ENCODE measurements around the gene MDN1. TPM values are rescaled to one million over a fixed set of nuclear protein-coding genes. Genes with fewer than 3 reads are reported as not detected.

The MDN1 gene
- polyA plus RNA-seq, 1 of the 3 experiments (the other 2 are of a cell fraction) = 8.5 TPM

DNA sequence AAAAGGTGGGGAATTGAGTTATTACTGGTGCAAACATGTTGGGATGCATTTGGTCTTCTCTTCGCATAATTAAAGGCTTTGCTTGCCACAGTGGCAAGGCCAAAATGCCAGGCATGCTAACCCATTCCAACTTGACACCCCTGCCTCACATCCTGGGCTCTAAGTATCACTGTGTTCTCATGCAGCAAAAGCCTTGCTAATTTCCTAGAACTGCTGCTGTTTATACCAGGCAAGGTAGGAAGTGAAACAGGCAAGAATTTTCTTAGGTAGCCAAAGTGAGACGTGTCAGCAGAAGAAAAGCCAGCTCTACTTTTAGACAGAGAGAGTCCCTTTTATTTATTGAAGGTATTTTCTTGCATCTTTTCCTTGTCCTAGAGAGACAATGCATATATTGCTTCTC lies 222.2 kb downstream of the MDN1 start:
- Histone ChIP-seq H3K27ac (ENCODE audit: low read depth in 2 of 2, low read length in 1 of 2) (no peak overlapping the region), H3K4me3 (ENCODE audit: low read depth in 2 of 2, low read length in 1 of 2) (no peak overlapping the region), H3K4me1 (ENCODE audit: control insufficient read depth in 1 of 2, insufficient read depth in 2 of 2, low read depth in 1 of 2, low read length in 1 of 2) (no peaks in the 10 kb centered on the region), H3K36me3 (replicated peaks in 1 of 2; ENCODE audit: control insufficient read depth in 1 of 2, insufficient read depth in 2 of 2, low read length in 1 of 2) (no peaks in the 10 kb centered on the region), H3K4me2 (no peak overlapping the region), H3K9ac (no peak overlapping the region), H3K27me3 (ENCODE audit: insufficient read depth) (no peaks in the 10 kb centered on the region), H3K79me2 (ENCODE audit: insufficient read depth) (no peaks in the 10 kb centered on the region), H3K9me3 (no peaks in the 10 kb centered on the region), H3K9me2 (no peaks in the 10 kb centered on the region), H3F3A (replicated peaks; ENCODE audit: insufficient read depth) (no peaks in the 10 kb centered on the region), H2AFZ (ENCODE audit: low read depth) (no peak overlapping the region), H4K20me1 (ENCODE audit: insufficient read depth) (no peaks in the 10 kb centered on the region)
- ChIA-PET POLR2A (no interaction called here), CTCF (interaction anchor here (1.4 to 5.0 kb wide), 3 partner anchors 164 to 229 kb away, joined by 3 to 35 read pairs (median 16); partner anchors contain the start of gene ANKRD6)
- 31% methylated on average over 2 of the region's 2 CpGs for WGBS (ENCODE audit: low lambda C conversion rate)
- DNase-seq = no peak
- no peak for TF ChIP-seq GATA2 (CRISPR knock-in tag; IDR thresholded peaks at IDR 0.05)
- TF ChIP-seq NFIC (IDR thresholded peaks at IDR 0.05; ENCODE audit: borderline replicate concordance) = no peak
- TF ChIP-seq ELF1 (IDR thresholded peaks at IDR 0.05) = no peak
- no peak for TF ChIP-seq EZH2phosphoT487 (IDR thresholded peaks at IDR 0.05; ENCODE audit: borderline replicate concordance, low read depth)
- TF ChIP-seq RFX5 (IDR thresholded peaks at IDR 0.05; ENCODE audit: low read length) = no peak
- TF ChIP-seq, protein P1, sequence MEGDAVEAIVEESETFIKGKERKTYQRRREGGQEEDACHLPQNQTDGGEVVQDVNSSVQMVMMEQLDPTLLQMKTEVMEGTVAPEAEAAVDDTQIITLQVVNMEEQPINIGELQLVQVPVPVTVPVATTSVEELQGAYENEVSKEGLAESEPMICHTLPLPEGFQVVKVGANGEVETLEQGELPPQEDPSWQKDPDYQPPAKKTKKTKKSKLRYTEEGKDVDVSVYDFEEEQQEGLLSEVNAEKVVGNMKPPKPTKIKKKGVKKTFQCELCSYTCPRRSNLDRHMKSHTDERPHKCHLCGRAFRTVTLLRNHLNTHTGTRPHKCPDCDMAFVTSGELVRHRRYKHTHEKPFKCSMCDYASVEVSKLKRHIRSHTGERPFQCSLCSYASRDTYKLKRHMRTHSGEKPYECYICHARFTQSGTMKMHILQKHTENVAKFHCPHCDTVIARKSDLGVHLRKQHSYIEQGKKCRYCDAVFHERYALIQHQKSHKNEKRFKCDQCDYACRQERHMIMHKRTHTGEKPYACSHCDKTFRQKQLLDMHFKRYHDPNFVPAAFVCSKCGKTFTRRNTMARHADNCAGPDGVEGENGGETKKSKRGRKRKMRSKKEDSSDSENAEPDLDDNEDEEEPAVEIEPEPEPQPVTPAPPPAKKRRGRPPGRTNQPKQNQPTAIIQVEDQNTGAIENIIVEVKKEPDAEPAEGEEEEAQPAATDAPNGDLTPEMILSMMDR (IDR thresholded peaks at IDR 0.05) = no peak
- TF ChIP-seq, protein P2, sequence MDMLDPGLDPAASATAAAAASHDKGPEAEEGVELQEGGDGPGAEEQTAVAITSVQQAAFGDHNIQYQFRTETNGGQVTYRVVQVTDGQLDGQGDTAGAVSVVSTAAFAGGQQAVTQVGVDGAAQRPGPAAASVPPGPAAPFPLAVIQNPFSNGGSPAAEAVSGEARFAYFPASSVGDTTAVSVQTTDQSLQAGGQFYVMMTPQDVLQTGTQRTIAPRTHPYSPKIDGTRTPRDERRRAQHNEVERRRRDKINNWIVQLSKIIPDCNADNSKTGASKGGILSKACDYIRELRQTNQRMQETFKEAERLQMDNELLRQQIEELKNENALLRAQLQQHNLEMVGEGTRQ (IDR thresholded peaks at IDR 0.05; ENCODE audit: borderline replicate concordance, low read depth, low read length) = no peak
- TF ChIP-seq CHD2 (IDR thresholded peaks at IDR 0.05; ENCODE audit: low read length, partially characterized antibody) = no peak
- TF ChIP-seq, protein P3, sequence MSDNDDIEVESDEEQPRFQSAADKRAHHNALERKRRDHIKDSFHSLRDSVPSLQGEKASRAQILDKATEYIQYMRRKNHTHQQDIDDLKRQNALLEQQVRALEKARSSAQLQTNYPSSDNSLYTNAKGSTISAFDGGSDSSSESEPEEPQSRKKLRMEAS (IDR thresholded peaks at IDR 0.05; ENCODE audit: low read depth) = no peak
- TF ChIP-seq TEAD4 (IDR thresholded peaks at IDR 0.05; ENCODE audit: borderline replicate concordance, insufficient read depth) = no peak
- TF ChIP-seq SIN3A (IDR thresholded peaks at IDR 0.05; ENCODE audit: borderline replicate concordance, low read depth, low read length) = no peak
- TF ChIP-seq, protein P4, sequence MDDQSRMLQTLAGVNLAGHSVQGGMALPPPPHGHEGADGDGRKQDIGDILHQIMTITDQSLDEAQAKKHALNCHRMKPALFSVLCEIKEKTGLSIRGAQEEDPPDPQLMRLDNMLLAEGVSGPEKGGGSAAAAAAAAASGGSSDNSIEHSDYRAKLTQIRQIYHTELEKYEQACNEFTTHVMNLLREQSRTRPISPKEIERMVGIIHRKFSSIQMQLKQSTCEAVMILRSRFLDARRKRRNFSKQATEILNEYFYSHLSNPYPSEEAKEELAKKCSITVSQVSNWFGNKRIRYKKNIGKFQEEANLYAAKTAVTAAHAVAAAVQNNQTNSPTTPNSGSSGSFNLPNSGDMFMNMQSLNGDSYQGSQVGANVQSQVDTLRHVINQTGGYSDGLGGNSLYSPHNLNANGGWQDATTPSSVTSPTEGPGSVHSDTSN (IDR thresholded peaks at IDR 0.05) = no peak
- no peak for TF ChIP-seq TAF1 (IDR thresholded peaks at IDR 0.05; ENCODE audit: borderline replicate concordance, low read depth, low read length)
- no peak for TF ChIP-seq MEF2A (IDR thresholded peaks at IDR 0.05; ENCODE audit: borderline replicate concordance, low read depth)
- TF ChIP-seq RXRA (IDR thresholded peaks at IDR 0.05; ENCODE audit: borderline replicate concordance, low read depth) = no peak
- TF ChIP-seq, protein P5, sequence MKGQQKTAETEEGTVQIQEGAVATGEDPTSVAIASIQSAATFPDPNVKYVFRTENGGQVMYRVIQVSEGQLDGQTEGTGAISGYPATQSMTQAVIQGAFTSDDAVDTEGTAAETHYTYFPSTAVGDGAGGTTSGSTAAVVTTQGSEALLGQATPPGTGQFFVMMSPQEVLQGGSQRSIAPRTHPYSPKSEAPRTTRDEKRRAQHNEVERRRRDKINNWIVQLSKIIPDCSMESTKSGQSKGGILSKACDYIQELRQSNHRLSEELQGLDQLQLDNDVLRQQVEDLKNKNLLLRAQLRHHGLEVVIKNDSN (IDR thresholded peaks at IDR 0.05; ENCODE audit: borderline replicate concordance, low read depth) = no peak
- TF ChIP-seq, protein P6, sequence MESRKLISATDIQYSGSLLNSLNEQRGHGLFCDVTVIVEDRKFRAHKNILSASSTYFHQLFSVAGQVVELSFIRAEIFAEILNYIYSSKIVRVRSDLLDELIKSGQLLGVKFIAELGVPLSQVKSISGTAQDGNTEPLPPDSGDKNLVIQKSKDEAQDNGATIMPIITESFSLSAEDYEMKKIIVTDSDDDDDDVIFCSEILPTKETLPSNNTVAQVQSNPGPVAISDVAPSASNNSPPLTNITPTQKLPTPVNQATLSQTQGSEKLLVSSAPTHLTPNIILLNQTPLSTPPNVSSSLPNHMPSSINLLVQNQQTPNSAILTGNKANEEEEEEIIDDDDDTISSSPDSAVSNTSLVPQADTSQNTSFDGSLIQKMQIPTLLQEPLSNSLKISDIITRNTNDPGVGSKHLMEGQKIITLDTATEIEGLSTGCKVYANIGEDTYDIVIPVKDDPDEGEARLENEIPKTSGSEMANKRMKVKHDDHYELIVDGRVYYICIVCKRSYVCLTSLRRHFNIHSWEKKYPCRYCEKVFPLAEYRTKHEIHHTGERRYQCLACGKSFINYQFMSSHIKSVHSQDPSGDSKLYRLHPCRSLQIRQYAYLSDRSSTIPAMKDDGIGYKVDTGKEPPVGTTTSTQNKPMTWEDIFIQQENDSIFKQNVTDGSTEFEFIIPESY (IDR thresholded peaks at IDR 0.05; ENCODE audit: borderline replicate concordance, low read depth) = no peak

Measured in SK-N-SH (cell line).